HEK293 (cell line): ENCODE data around the gene ARL14EPL.

Source experiments
- CTCF ChIA-PET: fragments of 350-600 bp; formaldehyde crosslinking; extraction: SDS; loops from one replicate; lab custom pipeline; 2021; ENCODE audit warnings: antibody characterized with exemption; lab: Yijun Ruan, JAX
- POLR2A ChIA-PET: fragments of 300-600 bp; formaldehyde crosslinking; extraction: SDS; loops from one replicate; lab custom pipeline; 2020; ENCODE audit warnings: antibody characterized with exemption, inconsistent platforms; lab: Yijun Ruan, JAX
- H3K27ac ChIP-seq: fragments of 200-500 bp; sonication (Bioruptor generic); 2 replicates; pipeline ENCODE4 v1.5.1; 2014; ENCODE audit warnings: low read depth, low read length, control low read depth, inconsistent platforms; ENCODE audit errors: extremely low read depth
- H3K36me3 ChIP-seq, 2 experiments: fragments of 200-500 bp in 1 of 2; sonication (Bioruptor generic) in 1 of 2; 1 replicate in 1 of 2; 2 replicates in 1 of 2; pipeline ENCODE4 v1.5.1; 2014 to 2017; ENCODE audit warnings: inconsistent platforms in 2 of 2, low read length in 2 of 2; ENCODE audit not compliant: control insufficient read depth in 2 of 2, insufficient read depth in 1 of 2
- H3K4me1 ChIP-seq: fragments of 200-500 bp; sonication (Bioruptor generic); 2 replicates; pipeline ENCODE4 v1.5.1; 2014; ENCODE audit warnings: mild to moderate bottlenecking, low read length, inconsistent platforms; ENCODE audit not compliant: control insufficient read depth, insufficient read depth
- H3K4me3 ChIP-seq: 2 replicates; pipeline ENCODE4 v1.5.1; 2011; ENCODE audit warnings: low read depth, mild to moderate bottlenecking, control low read depth, low read length, moderate library complexity
- H3K9me3 ChIP-seq: fragments of 200-500 bp; sonication (Bioruptor generic); 2 replicates; pipeline ENCODE4 v1.5.1; 2014; ENCODE audit warnings: low read depth, low read length, inconsistent platforms; ENCODE audit not compliant: control insufficient read depth, insufficient read depth
- EGR2 ChIP-seq: fragments of 450-650 bp; formaldehyde crosslinking; IDR thresholded peaks from 2 replicates; pipeline ENCODE4 v1.5.1; 2016; ENCODE audit warnings: low read depth, missing biosample characterization, missing genetic modification characterization
- KLF7 ChIP-seq: fragments of 450-650 bp; formaldehyde crosslinking; IDR thresholded peaks from 2 replicates; pipeline ENCODE4 v1.5.1; 2016; ENCODE audit warnings: missing biosample characterization, missing genetic modification characterization, borderline replicate concordance
- REPIN1 ChIP-seq: fragments of 450-650 bp; formaldehyde crosslinking; IDR thresholded peaks from 2 replicates; pipeline ENCODE4 v1.5.1; 2017; ENCODE audit warnings: missing biosample characterization, missing genetic modification characterization, low read depth
- WT1 ChIP-seq: fragments of 450-650 bp; formaldehyde crosslinking; IDR thresholded peaks from 2 replicates; pipeline ENCODE4 v1.5.1; 2016; ENCODE audit warnings: missing biosample characterization, missing genetic modification characterization
- ZFHX2 ChIP-seq: fragments of 450-650 bp; formaldehyde crosslinking; conservative IDR thresholded peaks from 2 replicates; pipeline ENCODE4 v1.5.1; 2016; ENCODE audit warnings: missing biosample characterization, missing genetic modification characterization
- ZFP41 ChIP-seq: fragments of 450-650 bp; formaldehyde crosslinking; IDR thresholded peaks from 2 replicates; pipeline ENCODE4 v1.5.1; 2016; ENCODE audit warnings: missing biosample characterization, missing genetic modification characterization, borderline replicate concordance
- ZNF121 ChIP-seq: fragments of 450-650 bp; formaldehyde crosslinking; IDR thresholded peaks from 2 replicates; pipeline ENCODE4 v1.5.1; 2016; ENCODE audit warnings: missing biosample characterization, missing genetic modification characterization
- ZNF239 ChIP-seq: fragments of 450-650 bp; formaldehyde crosslinking; IDR thresholded peaks from 2 replicates; pipeline ENCODE4 v1.5.1; 2016; ENCODE audit warnings: missing biosample characterization, missing genetic modification characterization
- ZNF311 ChIP-seq: fragments of 450-650 bp; formaldehyde crosslinking; IDR thresholded peaks from 2 replicates; pipeline ENCODE4 v1.5.1; 2017; ENCODE audit warnings: missing biosample characterization, missing genetic modification characterization, borderline replicate concordance
- ZNF335 ChIP-seq: fragments of 450-650 bp; formaldehyde crosslinking; conservative IDR thresholded peaks from 2 replicates; pipeline ENCODE4 v1.5.1; 2016; ENCODE audit warnings: missing biosample characterization, missing genetic modification characterization
- ZNF416 ChIP-seq: fragments of 450-650 bp; formaldehyde crosslinking; IDR thresholded peaks from 2 replicates; pipeline ENCODE4 v1.5.1; 2016; ENCODE audit warnings: missing biosample characterization, missing genetic modification characterization
- ZNF548 ChIP-seq: fragments of 450-650 bp; formaldehyde crosslinking; IDR thresholded peaks from 2 replicates; pipeline ENCODE4 v1.5.1; 2016; ENCODE audit warnings: missing biosample characterization, missing genetic modification characterization
- ZNF558 ChIP-seq: fragments of 450-650 bp; formaldehyde crosslinking; IDR thresholded peaks from 2 replicates; pipeline ENCODE4 v1.5.1; 2016; ENCODE audit warnings: missing biosample characterization, missing genetic modification characterization
- ZNF560 ChIP-seq: fragments of 450-650 bp; formaldehyde crosslinking; IDR thresholded peaks from 2 replicates; pipeline ENCODE4 v1.5.1; 2017; ENCODE audit warnings: missing biosample characterization, missing genetic modification characterization, borderline replicate concordance
- ZNF596 ChIP-seq: fragments of 450-650 bp; IDR thresholded peaks from 2 replicates; pipeline ENCODE4 v1.5.0; 2018; ENCODE audit warnings: missing biosample characterization, mild to moderate bottlenecking, missing genetic modification characterization, moderate library complexity
- ZNF600 ChIP-seq: fragments of 450-650 bp; formaldehyde crosslinking; IDR thresholded peaks from 2 replicates; pipeline ENCODE4 v1.5.1; 2016; ENCODE audit warnings: missing biosample characterization, missing genetic modification characterization
- ZNF76 ChIP-seq: fragments of 450-650 bp; formaldehyde crosslinking; IDR thresholded peaks from 2 replicates; pipeline ENCODE4; 2016; ENCODE audit warnings: low read depth, missing biosample characterization, missing genetic modification characterization, borderline replicate concordance
- ZNF768 ChIP-seq: fragments of 450-650 bp; formaldehyde crosslinking; IDR thresholded peaks from 2 replicates; pipeline ENCODE4 v1.5.1; 2018; ENCODE audit warnings: missing biosample characterization, mild to moderate bottlenecking, missing genetic modification characterization
- ZNF776 ChIP-seq: fragments of 450-650 bp; formaldehyde crosslinking; IDR thresholded peaks from 2 replicates; pipeline ENCODE4 v1.5.0; 2017; ENCODE audit warnings: missing biosample characterization, missing genetic modification characterization, borderline replicate concordance
- ZNF792 ChIP-seq: fragments of 450-650 bp; formaldehyde crosslinking; IDR thresholded peaks from 2 replicates; pipeline ENCODE4 v1.5.1; 2016; ENCODE audit warnings: missing biosample characterization, missing genetic modification characterization
- ZSCAN23 ChIP-seq: fragments of 450-650 bp; formaldehyde crosslinking; IDR thresholded peaks from 2 replicates; pipeline ENCODE4 v1.5.1; 2016; ENCODE audit warnings: missing biosample characterization, missing genetic modification characterization
- ZXDB ChIP-seq: fragments of 450-650 bp; formaldehyde crosslinking; IDR thresholded peaks from 2 replicates; pipeline ENCODE4 v1.5.1; 2016; ENCODE audit warnings: missing biosample characterization, missing genetic modification characterization
- TF ChIP-seq, protein P1 (sequence below): fragments of 450-650 bp; formaldehyde crosslinking; IDR thresholded peaks from 2 replicates; pipeline ENCODE4 v1.5.1; 2016; ENCODE audit warnings: missing biosample characterization, missing genetic modification characterization
- TF ChIP-seq, protein P2 (sequence below): IDR thresholded peaks from 2 replicates; pipeline ENCODE4 v1.6.1; 2011; ENCODE audit warnings: mild to moderate bottlenecking, low read depth, low read length, borderline replicate concordance

Gene ARL14EPL

DNA sequence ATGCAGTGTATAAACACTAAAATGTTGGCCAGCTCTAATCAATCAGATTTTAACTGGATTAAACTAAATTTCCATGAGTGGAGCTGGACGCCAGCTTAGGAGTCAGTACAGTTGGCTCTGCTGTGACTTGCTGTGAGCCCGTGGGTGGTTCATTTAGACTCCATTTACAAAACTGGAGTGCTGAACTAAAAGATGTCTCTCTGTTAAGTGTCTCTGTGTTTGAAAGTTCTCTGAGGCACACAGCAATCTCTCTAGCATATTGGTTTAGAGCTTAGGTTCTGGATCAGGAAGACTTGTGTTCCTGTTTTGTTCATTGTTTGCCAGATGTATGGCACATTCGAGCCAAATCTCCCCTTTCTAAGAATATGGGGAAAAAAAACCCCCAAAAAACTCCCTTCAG, 28.0 kb upstream of the ARL14EPL start:
- Histone ChIP-seq H3K9me3 (no peaks in the 10 kb centered on the region), H3K27ac (no peak overlapping the region), H3K4me3 (no peak overlapping the region), H3K4me1 (no peaks in the 10 kb centered on the region), H3K36me3 (no peaks in the 10 kb centered on the region)
- CTCF ChIA-PET = no interaction called here
- POLR2A ChIA-PET = no interaction called here
- no peak for TF ChIP-seq KLF7 (tag by site-specific recombination)
- TF ChIP-seq ZNF311 (tag by site-specific recombination) = no peak
- TF ChIP-seq ZNF596 (tag by site-specific recombination) = no peak
- no peak for TF ChIP-seq ZNF76 (tag by site-specific recombination)
- no peak for TF ChIP-seq ZSCAN23
- no peak for TF ChIP-seq ZFP41

DNA sequence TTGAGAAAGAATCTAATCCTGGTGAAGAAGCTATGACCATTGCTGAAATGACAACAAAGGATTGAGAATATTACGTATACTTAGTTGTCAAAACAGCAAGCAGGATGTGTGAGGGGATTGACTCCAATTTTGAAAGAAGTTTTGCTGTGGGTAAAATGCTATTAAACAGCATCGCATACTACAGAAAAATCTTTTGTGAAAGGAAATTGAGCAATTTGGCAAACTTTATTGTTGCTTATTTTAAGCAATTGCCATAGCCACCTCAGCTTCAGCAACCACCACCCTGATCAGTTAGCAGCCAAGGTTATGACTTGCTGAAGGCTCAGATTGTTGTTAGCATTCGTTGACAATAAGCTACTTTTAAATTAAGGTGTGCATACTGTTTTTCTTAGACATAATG, 22.5 kb upstream of the ARL14EPL start:
- Histone ChIP-seq H3K36me3 (no peaks in the 10 kb centered on the region), H3K4me3 (no peak overlapping the region), H3K4me1 (no peaks in the 10 kb centered on the region), H3K27ac (no peak overlapping the region), H3K9me3 (no peaks in the 10 kb centered on the region)
- TF ChIP-seq ZNF121 (no peak), ZNF335 (tag by site-specific recombination) (no peak), REPIN1 (tag by site-specific recombination) (no peak), ZNF792 (tag by site-specific recombination) (no peak), ZNF776 (no peak)
- TF ChIP-seq, protein P1, sequence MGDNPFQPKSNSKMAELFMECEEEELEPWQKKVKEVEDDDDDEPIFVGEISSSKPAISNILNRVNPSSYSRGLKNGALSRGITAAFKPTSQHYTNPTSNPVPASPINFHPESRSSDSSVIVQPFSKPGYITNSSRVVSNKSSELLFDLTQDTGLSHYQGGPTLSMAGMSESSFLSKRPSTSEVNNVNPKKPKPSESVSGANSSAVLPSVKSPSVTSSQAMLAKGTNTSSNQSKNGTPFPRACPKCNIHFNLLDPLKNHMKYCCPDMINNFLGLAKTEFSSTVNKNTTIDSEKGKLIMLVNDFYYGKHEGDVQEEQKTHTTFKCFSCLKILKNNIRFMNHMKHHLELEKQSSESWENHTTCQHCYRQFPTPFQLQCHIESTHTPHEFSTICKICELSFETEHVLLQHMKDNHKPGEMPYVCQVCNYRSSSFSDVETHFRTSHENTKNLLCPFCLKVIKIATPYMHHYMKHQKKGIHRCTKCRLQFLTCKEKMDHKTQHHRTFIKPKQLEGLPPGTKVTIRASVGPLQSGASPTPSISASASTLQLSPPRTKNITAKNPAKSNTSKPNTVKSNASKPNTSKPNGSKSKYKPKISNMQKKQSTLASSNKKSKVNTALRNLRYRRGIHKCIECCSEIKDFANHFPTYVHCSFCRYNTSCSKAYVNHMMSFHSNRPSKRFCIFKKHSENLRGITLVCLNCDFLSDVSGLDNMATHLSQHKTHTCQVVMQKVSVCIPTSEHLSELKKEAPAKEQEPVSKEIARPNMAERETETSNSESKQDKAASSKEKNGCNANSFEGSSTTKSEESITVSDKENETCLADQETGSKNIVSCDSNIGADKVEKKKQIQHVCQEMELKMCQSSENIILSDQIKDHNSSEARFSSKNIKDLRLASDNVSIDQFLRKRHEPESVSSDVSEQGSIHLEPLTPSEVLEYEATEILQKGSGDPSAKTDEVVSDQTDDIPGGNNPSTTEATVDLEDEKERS = no peak
- ChIA-PET POLR2A (no interaction called here), CTCF (interaction anchor here (0.8 kb wide), 1 partner anchor 59 kb away, joined by 3 read pairs; no protein-coding TSS in a partner anchor)

DNA sequence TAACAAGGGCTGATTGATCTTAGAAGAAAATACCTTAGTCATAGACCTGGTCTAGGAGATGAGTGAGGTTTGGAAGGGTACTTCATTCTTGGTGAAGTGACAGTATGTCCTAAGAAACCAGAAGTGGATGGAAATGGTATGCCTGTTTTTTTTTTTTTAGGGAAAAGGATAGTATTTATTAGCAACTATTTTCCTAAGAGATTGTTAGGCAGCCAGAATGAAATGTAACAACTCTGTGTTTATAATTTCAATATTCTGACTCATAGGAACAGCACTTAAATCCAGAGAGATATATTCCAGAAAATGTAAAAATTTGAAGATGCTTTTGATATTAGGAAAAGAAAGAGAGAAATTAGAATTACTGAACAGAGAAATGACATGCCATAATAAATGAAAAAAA, 21.2 kb upstream of the ARL14EPL start:
- H3K4me1 ChIP-seq = no peaks in the 10 kb centered on the region
- POLR2A ChIA-PET = no interaction called here
- CTCF ChIA-PET = interaction anchor here (0.7 kb wide), 1 partner anchor 33 kb away, joined by 3 read pairs; no protein-coding TSS in a partner anchor
- TF ChIP-seq, protein P2, sequence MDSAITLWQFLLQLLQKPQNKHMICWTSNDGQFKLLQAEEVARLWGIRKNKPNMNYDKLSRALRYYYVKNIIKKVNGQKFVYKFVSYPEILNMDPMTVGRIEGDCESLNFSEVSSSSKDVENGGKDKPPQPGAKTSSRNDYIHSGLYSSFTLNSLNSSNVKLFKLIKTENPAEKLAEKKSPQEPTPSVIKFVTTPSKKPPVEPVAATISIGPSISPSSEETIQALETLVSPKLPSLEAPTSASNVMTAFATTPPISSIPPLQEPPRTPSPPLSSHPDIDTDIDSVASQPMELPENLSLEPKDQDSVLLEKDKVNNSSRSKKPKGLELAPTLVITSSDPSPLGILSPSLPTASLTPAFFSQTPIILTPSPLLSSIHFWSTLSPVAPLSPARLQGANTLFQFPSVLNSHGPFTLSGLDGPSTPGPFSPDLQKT = no peak
- TF ChIP-seq ZNF548 (tag by site-specific recombination) = no peak
- no peaks in the 10 kb centered on the region for H3K9me3 ChIP-seq
- no peak overlapping the region for H3K4me3 ChIP-seq
- no peaks in the 10 kb centered on the region for H3K36me3 ChIP-seq
- H3K27ac ChIP-seq = no peak overlapping the region

DNA sequence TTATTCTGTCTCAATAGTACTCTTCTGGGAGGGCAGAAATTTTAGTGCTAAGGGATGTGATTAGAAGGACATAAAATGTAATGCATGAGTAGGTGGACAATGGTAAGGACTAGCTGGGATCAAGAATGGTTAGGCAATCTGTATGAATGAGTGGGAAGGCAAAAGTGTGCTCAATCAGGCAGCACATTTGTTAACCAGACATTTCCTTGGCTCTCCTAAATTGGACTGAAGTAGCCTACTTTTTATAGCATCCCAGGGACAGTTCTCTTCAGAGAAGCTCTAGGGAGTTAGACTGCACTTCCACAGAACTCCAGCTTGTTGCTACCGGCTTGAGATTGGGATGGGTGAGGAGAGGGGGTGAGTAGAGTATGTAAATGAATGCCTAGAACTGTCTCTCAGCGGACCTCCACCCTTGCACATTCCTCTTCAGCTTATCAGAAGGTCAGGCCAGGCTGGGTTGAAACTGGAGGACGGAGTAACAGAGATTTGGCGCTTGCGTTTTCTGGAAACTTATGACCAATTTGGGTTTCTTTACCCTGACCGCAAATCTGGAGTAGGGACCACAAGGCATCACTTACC, 19.0 kb upstream of the ARL14EPL start:
- Histone ChIP-seq H3K9me3 (no peaks in the 10 kb centered on the region), H3K4me3 (no peak overlapping the region), H3K36me3 (no peaks in the 10 kb centered on the region), H3K4me1 (no peaks in the 10 kb centered on the region), H3K27ac (no peak overlapping the region)
- POLR2A ChIA-PET = no interaction called here
- CTCF ChIA-PET = no interaction called here
- TF ChIP-seq EGR2 (peak; percentile 32; the same call in 1 of the 2 replicates), ZNF416 (tag by site-specific recombination) (no peak), ZFHX2 (tag by site-specific recombination) (peak; percentile 38; the same call in 1 of the 2 replicates), ZNF768 (tag by site-specific recombination) (no peak), ZNF558 (tag by site-specific recombination) (no peak), ZNF560 (tag by site-specific recombination) (no peak), ZNF600 (tag by site-specific recombination) (no peak), ZNF239 (tag by site-specific recombination) (no peak), WT1 (no peak), ZXDB (no peak)
